B cell (primary cell): ENCODE measurements around the gene TALDO1.

Experiments used
- CTCF ChIP-seq: fragments of 200-600 bp; IDR thresholded peaks from one replicate; pipeline ENCODE4 v1.8.0; 2022; ENCODE audit warnings: antibody characterized with exemption, mild to moderate bottlenecking
- EZH2 ChIP-seq: IDR thresholded peaks from 2 replicates; pipeline ENCODE4 v1.6.1; 2012; ENCODE audit warnings: borderline replicate concordance, low read depth, mild to moderate bottlenecking, moderate library complexity, low read length; ENCODE audit not compliant: insufficient read depth, poor library complexity, severe bottlenecking

- TF ChIP-seq CTCF (no peak), EZH2 (no peak)
Observed at GRCh38 chr11:707817-708420, 39.3 kb upstream of the TALDO1 start.
